Duodenal mucosa (tissue), 2 donors: ENCODE results near the gene BST1.

ENCODE experiments used
- H3K27ac ChIP-seq: one replicate; pipeline ENCODE4 v1.7.0; 2013; ENCODE audit warnings: low read depth, low read length
- H3K27me3 ChIP-seq, 2 donors: one replicate each; pipeline ENCODE4 v1.7.0; 2013; ENCODE audit warnings: low read length in 2 of 2, control low read depth in 1 of 2; ENCODE audit not compliant: insufficient read depth in 2 of 2, control insufficient read depth in 1 of 2
- H3K36me3 ChIP-seq, 2 donors: one replicate each; pipeline ENCODE4 v1.7.0; 2013; ENCODE audit warnings: low read length in 2 of 2, control low read depth in 1 of 2; ENCODE audit not compliant: insufficient read depth in 2 of 2, control insufficient read depth in 1 of 2
- H3K4me1 ChIP-seq, 2 donors: one replicate each; pipeline ENCODE4 v1.7.0; 2013; ENCODE audit warnings: low read length in 2 of 2, control low read depth in 1 of 2; ENCODE audit not compliant: insufficient read depth in 2 of 2, control insufficient read depth in 1 of 2
- H3K4me3 ChIP-seq, 2 donors: one replicate each; pipeline ENCODE4 v1.7.0; 2013; ENCODE audit warnings: low read length in 2 of 2, low read depth in 1 of 2
- H3K9ac ChIP-seq, 2 donors: one replicate each; pipeline ENCODE4 v1.7.0; 2013; ENCODE audit warnings: low read length in 2 of 2, low read depth in 1 of 2
- H3K9me3 ChIP-seq, 2 donors: one replicate each; pipeline ENCODE4 v1.7.0; 2013; ENCODE audit warnings: low read length in 2 of 2, control low read depth in 1 of 2; ENCODE audit not compliant: control insufficient read depth in 1 of 2

Gene BST1

DNA sequence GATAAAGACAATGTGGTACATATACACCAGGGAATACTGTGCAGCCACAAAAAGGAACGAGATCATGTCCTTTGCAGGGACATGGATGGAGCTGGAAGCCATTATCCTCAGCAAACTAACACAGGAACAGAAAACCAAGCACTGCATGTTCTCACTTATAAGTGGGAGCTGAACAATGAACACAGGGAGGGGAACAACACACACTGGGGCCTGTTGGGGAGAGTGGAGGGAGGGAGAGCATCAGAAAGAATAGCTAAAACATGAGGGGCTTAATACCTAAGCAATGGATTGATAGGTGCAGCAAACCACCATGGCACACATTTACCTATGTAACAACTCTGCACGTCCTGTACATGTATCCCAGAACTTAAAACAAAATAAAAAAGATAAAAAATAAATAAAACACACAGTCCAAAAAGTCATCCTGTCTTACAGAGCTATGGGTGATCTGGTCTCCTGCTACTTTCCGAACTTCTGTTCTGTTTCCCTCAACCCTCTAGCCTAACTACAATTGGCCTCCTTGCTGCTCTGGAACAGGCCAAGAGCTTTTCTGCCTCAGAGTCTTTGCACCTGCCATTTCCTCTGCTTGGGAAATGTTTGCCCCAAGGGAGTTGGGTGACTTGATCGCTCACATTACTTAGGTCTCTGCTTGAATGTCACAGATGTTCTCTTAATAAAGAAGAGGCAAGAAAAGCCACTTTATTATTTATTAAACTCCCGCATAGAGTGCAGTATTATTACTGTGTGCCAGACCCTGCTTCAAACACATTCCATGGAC, 74.2 kb downstream of the BST1 start:
- Histone ChIP-seq H3K4me3 (no peak overlapping the region), H3K4me1 (peaks cover 38 to 39% of the 10 kb centered on the region in 2 donors), H3K9me3 (no peaks in the 10 kb centered on the region), H3K27me3 (no peaks in the 10 kb centered on the region), H3K9ac (no peak overlapping the region), H3K36me3 (no peaks in the 10 kb centered on the region), H3K27ac (no peak overlapping the region)

- no peaks in the 10 kb centered on the region for H3K36me3 ChIP-seq
- H3K27ac ChIP-seq = no peak overlapping the region
- H3K9ac ChIP-seq = peak overlapping the region; percentile 50 to 84
- peaks cover 32 to 38% of the 10 kb centered on the region in 2 donors for H3K4me1 ChIP-seq
- no peaks in the 10 kb centered on the region for H3K9me3 ChIP-seq
- H3K27me3 ChIP-seq = no peaks in the 10 kb centered on the region
- peak overlapping the region; percentile 1 to 68 for H3K4me3 ChIP-seq
Observed at GRCh38 chr4:15777697-15778288, 74.9 kb downstream of the BST1 start.

GRCh38 chr4:15778289-15779241, 75.7 kb downstream of the BST1 start, which contains the start of gene CD38:
Gene CD38, plus strand, starts transcription at chr4:15778328. Its CDS starts 87 bp downstream, at chr4:15778415.
- H3K9me3 ChIP-seq = no peaks in the 10 kb centered on the region
- no peaks in the 10 kb centered on the region for H3K36me3 ChIP-seq
- H3K27me3 ChIP-seq = no peaks in the 10 kb centered on the region
- H3K27ac ChIP-seq = no peak within 1 kb of the TSS
- peak within 1 kb of the TSS; percentile 68 to 79 for H3K4me3 ChIP-seq
- peak within 1 kb of the TSS; percentile 50 to 84 for H3K9ac ChIP-seq
- H3K4me1 ChIP-seq = peaks cover 34 to 42% of the 10 kb centered on the region in 2 donors

DNA sequence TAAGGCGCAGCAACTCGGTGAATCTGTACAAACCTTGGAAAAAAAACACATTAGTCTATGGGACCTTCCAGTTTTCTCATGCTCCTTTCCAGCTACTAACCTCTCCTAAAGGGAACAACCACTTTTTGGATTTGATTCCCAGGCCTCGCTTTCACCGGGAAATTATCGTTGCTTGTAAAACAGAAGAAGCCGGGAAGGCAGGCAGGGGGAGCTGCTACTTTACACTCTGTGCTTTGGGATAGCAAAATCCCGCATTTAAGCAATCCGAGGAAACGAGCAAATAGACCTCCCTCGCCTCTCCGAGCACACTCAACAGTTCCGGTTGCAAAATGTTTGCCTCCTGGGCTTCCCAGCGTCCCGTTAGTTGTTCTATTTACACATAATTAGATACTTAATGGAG, 76.4 kb downstream of the BST1 start:
- Histone ChIP-seq H3K4me3 (peak overlapping the region; percentile 68 to 79), H3K27me3 (no peaks in the 10 kb centered on the region), H3K9me3 (no peaks in the 10 kb centered on the region), H3K9ac (peak overlapping the region; percentile 50 to 84), H3K4me1 (peaks cover 26 to 35% of the 10 kb centered on the region in 2 donors), H3K36me3 (no peaks in the 10 kb centered on the region), H3K27ac (no peak overlapping the region)

DNA sequence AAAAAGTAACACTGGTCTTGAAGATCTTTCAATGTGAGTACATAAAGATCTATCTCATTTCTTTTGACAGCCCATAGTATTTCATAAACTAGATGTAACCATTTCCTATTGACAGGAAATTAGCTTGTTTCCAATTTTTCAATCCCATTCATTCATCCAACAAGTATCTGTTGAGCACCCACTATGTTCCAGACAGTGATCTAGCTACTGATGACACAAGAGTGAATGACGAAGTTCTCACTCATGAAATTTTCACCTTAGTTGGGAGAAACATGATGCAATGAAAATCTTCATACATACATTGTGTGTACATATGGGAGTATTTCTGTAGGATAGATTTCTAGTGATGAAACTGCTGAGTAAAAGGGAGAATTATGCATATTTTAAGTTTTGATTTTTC, 76.9 kb downstream of the BST1 start:
- Histone ChIP-seq H3K27me3 (no peaks in the 10 kb centered on the region), H3K9me3 (no peaks in the 10 kb centered on the region), H3K4me1 (peaks cover 26 to 35% of the 10 kb centered on the region in 2 donors), H3K36me3 (no peaks in the 10 kb centered on the region), H3K27ac (no peak overlapping the region), H3K9ac (peak overlapping the region in 1 of 2 donors; percentile 50), H3K4me3 (peak overlapping the region; percentile 68 to 79)

DNA sequence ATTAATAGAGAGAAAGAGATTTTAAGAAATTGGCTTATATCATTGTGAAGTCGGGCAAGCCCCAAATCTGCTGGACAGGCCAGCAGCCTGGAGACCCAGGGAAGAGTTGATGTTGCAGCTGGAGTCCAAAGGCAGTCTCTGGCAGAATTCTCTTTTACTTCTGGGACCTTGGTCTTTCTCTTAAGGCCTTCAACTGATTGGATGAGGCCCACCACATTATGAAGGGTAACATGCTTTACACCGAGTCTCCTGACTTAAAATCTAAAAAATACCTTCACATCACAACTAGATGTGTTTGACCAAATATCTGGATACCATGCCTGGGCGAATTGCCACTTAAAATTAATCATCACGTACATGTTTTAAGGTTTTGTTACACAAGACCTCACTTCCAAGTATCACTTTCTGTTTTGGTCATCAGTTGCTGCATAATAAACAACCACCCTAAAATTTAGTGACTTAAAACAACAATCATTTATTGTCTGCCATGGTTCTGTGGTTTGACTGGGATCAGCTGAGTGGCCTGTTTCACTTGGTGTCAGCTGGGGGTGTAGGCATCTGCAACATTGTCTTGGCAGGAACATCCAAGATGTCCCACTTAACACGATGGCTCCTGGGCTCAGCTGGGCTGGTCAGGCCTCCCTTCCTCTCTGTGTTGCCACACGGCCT, 78.7 kb downstream of the BST1 start:
- H3K27me3 ChIP-seq = no peaks in the 10 kb centered on the region
- no peaks in the 10 kb centered on the region for H3K9me3 ChIP-seq
- H3K36me3 ChIP-seq = no peaks in the 10 kb centered on the region
- H3K27ac ChIP-seq = no peak overlapping the region
- H3K4me3 ChIP-seq = peak overlapping the region in 1 of 2 donors; percentile 23
- no peak overlapping the region for H3K9ac ChIP-seq
- H3K4me1 ChIP-seq = peaks cover 26 to 35% of the 10 kb centered on the region in 2 donors
